ENCODE data around the gene CHIC2. TPM values are rescaled to one million over a fixed set of nuclear protein-coding genes. Genes with fewer than 3 reads are reported as not detected.

The CHIC2 gene
- total RNA-seq, 1 experiment from 2014 or later: 52.3 TPM

- H3K27me3 ChIP-seq (ENCODE audit: low read length): no peaks in the 10 kb centered on the region
- no peaks in the 10 kb centered on the region for H3K9me3 ChIP-seq (ENCODE audit: low read length)
- H3K4me2 ChIP-seq (ENCODE audit: low read length): no peak overlapping the region
- no peak overlapping the region for H2AFZ ChIP-seq (ENCODE audit: low read length)
- POLR2A ChIA-PET (ENCODE audit: unreplicated experiment): no interaction called here
- BruUV-seq (replicated peaks): no TSS peak
- no peaks in the 10 kb centered on the region for H3F3A ChIP-seq (ENCODE audit: low read length, unreplicated experiment)
- H3K36me3 ChIP-seq (ENCODE audit: low read depth, low read length): no peaks in the 10 kb centered on the region
- H4K20me1 ChIP-seq (ENCODE audit: low read length): no peaks in the 10 kb centered on the region
- no peaks in the 10 kb centered on the region for H3K4me1 ChIP-seq (ENCODE audit: insufficient read depth, low read length)
- DNase-seq: no peak
- TF ChIP-seq EZH2phosphoT487 (IDR thresholded peaks at IDR 0.05; ENCODE audit: borderline replicate concordance, low read length): no peak
- no peak for TF ChIP-seq CTCF (conservative IDR thresholded peaks at IDR 0.05; ENCODE audit: low read depth, low read length)
- no peak for TF ChIP-seq EZH2 (IDR thresholded peaks at IDR 0.05; ENCODE audit: low read length, unreplicated experiment)
- no peak overlapping the region for H3K9ac ChIP-seq (ENCODE audit: low read length)
- H3K27ac ChIP-seq (ENCODE audit: low read length): no peak overlapping the region
- no peaks in the 10 kb centered on the region for H3K9me2 ChIP-seq (replicated peaks; ENCODE audit: low read length)
- H3K4me3 ChIP-seq (ENCODE audit: low read length): no peak overlapping the region
- no peaks in the 10 kb centered on the region for H3K79me2 ChIP-seq (ENCODE audit: low read length)
- intact Hi-C loops (cut with micrococcal nuclease): no loop called here
- CTCF ChIA-PET: no interaction called here
- ATAC-seq: no peak
Measured at GRCh38 chr4:54109241-54110018, 45.0 kb upstream of the CHIC2 start.

DNA sequence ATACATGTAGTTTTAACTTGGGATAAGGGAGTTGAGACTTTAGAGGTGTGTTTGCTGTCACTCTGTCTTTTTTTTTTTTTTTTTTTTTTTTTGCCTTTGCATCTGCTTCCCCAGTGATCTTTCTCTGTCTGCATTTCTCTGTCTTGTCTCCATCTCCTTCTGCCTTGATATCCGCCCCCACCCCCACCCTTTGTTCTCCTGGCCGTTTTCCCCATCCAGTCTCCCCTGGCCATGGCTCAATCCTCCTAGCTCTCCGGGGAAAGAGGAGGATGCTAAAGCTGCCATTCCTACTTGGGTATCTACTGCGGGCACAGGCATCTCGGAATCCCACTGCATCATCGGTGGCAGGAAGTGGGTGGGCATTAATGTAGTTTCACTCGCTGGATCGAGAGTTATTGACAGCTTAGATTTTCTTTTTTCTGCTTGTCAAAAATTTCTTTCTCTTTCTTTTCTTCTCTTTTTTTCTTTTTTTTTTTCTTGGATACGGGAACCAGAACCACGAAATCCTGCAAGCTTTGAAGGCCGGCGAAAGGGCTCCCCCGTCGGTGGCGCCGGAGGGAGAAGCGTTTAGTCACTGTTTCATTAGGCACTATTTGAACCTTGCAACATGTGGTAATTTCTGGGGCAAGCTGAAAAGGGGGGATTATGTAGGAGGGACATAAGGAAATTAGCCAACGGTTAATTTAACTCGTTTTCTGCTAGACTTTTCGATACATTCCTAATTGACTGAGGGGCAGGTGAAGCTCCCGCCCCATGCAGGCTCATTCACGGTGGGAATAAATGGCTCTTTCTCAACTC, 43.7 kb upstream of the CHIC2 start:
- no peak overlapping the region for H3K9ac ChIP-seq (ENCODE audit: low read length)
- no peaks in the 10 kb centered on the region for H4K20me1 ChIP-seq (ENCODE audit: low read length)
- no peaks in the 10 kb centered on the region for H3K9me2 ChIP-seq (replicated peaks; ENCODE audit: low read length)
- H3K36me3 ChIP-seq (ENCODE audit: low read depth, low read length): no peaks in the 10 kb centered on the region
- H3K4me1 ChIP-seq (ENCODE audit: insufficient read depth, low read length): no peaks in the 10 kb centered on the region
- no peak overlapping the region for H2AFZ ChIP-seq (ENCODE audit: low read length)
- H3K27me3 ChIP-seq (ENCODE audit: low read length): no peaks in the 10 kb centered on the region
- H3K4me3 ChIP-seq (ENCODE audit: low read length): no peak overlapping the region
- no TSS peak for BruUV-seq (replicated peaks)
- ATAC-seq (no peak), DNase-seq (no peak)
- CTCF ChIA-PET: no interaction called here
- TF ChIP-seq CTCF (conservative IDR thresholded peaks at IDR 0.05; ENCODE audit: low read depth, low read length) (no peak), EZH2phosphoT487 (IDR thresholded peaks at IDR 0.05; ENCODE audit: borderline replicate concordance, low read length) (no peak), EZH2 (IDR thresholded peaks at IDR 0.05; ENCODE audit: low read length, unreplicated experiment) (no peak)
- no peaks in the 10 kb centered on the region for H3K79me2 ChIP-seq (ENCODE audit: low read length)
- H3K4me2 ChIP-seq (ENCODE audit: low read length): no peak overlapping the region
- POLR2A ChIA-PET (ENCODE audit: unreplicated experiment): no interaction called here
- H3K9me3 ChIP-seq (ENCODE audit: low read length): no peaks in the 10 kb centered on the region
- H3F3A ChIP-seq (ENCODE audit: low read length, unreplicated experiment): no peaks in the 10 kb centered on the region
- intact Hi-C loops (cut with micrococcal nuclease): no loop called here
- H3K27ac ChIP-seq (ENCODE audit: low read length): no peak overlapping the region

DNA sequence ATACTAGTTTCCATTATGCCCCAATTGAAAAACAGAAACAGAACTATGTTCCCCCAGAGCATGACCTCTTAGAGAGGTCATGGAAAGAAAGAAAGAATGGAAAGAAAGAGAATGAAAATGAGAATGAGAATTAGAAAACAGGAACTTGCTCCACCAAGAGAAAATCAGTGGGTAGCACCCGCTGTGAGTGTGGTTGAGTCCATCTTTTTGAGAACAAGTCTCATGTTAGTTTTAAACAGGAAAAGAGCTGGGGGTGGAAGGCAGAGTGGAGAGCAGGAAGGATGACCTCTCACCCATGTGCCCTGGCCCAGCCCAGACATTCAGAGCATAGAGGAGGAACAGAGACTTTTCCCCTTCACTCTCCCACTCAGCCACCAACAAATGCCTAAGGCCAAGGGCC, 40.5 kb upstream of the CHIC2 start:
- BruUV-seq (replicated peaks): no TSS peak
- CTCF ChIA-PET: no interaction called here

More for the DNA sequence above, 40.5 kb upstream of the CHIC2 start:
- H3K79me2 ChIP-seq (ENCODE audit: low read length): no peaks in the 10 kb centered on the region
- H3K4me1 ChIP-seq (ENCODE audit: insufficient read depth, low read length): peaks cover 11% of the 10 kb centered on the region; the same call in 1 of the 2 replicates
- DNase-seq (no peak), ATAC-seq (no peak)
- POLR2A ChIA-PET (ENCODE audit: unreplicated experiment): no interaction called here
- H3K27ac ChIP-seq (ENCODE audit: low read length): no peak overlapping the region
- peaks cover 22% of the 10 kb centered on the region for H3K27me3 ChIP-seq (ENCODE audit: low read length)
- intact Hi-C loops (cut with micrococcal nuclease): no loop called here
- H3K4me2 ChIP-seq (ENCODE audit: low read length): no peak overlapping the region
- no peak overlapping the region for H2AFZ ChIP-seq (ENCODE audit: low read length)
- TF ChIP-seq CTCF (conservative IDR thresholded peaks at IDR 0.05; ENCODE audit: low read depth, low read length): no peak
- no peak for TF ChIP-seq EZH2 (IDR thresholded peaks at IDR 0.05; ENCODE audit: low read length, unreplicated experiment)
- no peak for TF ChIP-seq EZH2phosphoT487 (IDR thresholded peaks at IDR 0.05; ENCODE audit: borderline replicate concordance, low read length)
- no peaks in the 10 kb centered on the region for H4K20me1 ChIP-seq (ENCODE audit: low read length)
- H3F3A ChIP-seq (ENCODE audit: low read length, unreplicated experiment): no peaks in the 10 kb centered on the region
- no peaks in the 10 kb centered on the region for H3K9me2 ChIP-seq (replicated peaks; ENCODE audit: low read length)
- no peak overlapping the region for H3K4me3 ChIP-seq (ENCODE audit: low read length)
- H3K36me3 ChIP-seq (ENCODE audit: low read depth, low read length): no peaks in the 10 kb centered on the region
- H3K9me3 ChIP-seq (ENCODE audit: low read length): no peaks in the 10 kb centered on the region
- no peak overlapping the region for H3K9ac ChIP-seq (ENCODE audit: low read length)

All from PC-3 (cell line).